ENCODE results near the gene SDHD.

DNA sequence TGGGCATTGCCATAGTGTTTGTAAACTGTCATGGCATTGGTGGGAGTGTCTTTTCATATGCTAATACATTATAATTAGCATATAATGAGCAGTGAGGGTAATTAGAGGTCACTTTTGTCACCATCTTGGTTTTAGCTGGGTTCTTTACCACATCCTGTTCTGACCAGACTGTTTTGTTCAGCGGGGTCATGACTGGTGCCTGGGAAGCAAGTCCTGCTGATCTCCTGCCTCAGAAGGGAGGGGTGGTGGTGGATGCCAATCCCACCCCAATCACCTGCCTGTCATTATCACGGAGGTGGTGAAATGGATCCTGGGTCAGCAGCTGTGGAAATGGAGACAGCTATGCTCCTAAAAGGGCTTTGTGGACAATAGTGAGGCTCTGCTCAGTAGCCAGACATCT lies 46.1 kb downstream of the SDHD start:
- TF ChIP-seq POLR2AphosphoS5 (IDR thresholded peaks at IDR 0.05; ENCODE audit: low read depth, low read length): no peak
- no peak for TF ChIP-seq TAF1 (IDR thresholded peaks at IDR 0.05; ENCODE audit: borderline replicate concordance, insufficient read depth, low read length)
- TF ChIP-seq, protein P1, sequence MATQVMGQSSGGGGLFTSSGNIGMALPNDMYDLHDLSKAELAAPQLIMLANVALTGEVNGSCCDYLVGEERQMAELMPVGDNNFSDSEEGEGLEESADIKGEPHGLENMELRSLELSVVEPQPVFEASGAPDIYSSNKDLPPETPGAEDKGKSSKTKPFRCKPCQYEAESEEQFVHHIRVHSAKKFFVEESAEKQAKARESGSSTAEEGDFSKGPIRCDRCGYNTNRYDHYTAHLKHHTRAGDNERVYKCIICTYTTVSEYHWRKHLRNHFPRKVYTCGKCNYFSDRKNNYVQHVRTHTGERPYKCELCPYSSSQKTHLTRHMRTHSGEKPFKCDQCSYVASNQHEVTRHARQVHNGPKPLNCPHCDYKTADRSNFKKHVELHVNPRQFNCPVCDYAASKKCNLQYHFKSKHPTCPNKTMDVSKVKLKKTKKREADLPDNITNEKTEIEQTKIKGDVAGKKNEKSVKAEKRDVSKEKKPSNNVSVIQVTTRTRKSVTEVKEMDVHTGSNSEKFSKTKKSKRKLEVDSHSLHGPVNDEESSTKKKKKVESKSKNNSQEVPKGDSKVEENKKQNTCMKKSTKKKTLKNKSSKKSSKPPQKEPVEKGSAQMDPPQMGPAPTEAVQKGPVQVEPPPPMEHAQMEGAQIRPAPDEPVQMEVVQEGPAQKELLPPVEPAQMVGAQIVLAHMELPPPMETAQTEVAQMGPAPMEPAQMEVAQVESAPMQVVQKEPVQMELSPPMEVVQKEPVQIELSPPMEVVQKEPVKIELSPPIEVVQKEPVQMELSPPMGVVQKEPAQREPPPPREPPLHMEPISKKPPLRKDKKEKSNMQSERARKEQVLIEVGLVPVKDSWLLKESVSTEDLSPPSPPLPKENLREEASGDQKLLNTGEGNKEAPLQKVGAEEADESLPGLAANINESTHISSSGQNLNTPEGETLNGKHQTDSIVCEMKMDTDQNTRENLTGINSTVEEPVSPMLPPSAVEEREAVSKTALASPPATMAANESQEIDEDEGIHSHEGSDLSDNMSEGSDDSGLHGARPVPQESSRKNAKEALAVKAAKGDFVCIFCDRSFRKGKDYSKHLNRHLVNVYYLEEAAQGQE (IDR thresholded peaks at IDR 0.05; ENCODE audit: insufficient read depth in 1 of 2, low read depth in 2 of 2, low read length in 2 of 2): no peak
- no peak for TF ChIP-seq SIN3A (IDR thresholded peaks at IDR 0.05; ENCODE audit: borderline replicate concordance, insufficient read depth, low read length)
- TF ChIP-seq FOXP2 (optimal IDR thresholded peaks at IDR 0.05; ENCODE audit: borderline replicate concordance, extremely low read depth, extremely low read length, insufficient read depth): no peak

All from PFSK-1 (cell line).